ENCODE results near the gene ERCC2.

GRCh38 chr19:45352471-45352870, 17.9 kb downstream of the ERCC2 start:
- TF ChIP-seq, protein P1, sequence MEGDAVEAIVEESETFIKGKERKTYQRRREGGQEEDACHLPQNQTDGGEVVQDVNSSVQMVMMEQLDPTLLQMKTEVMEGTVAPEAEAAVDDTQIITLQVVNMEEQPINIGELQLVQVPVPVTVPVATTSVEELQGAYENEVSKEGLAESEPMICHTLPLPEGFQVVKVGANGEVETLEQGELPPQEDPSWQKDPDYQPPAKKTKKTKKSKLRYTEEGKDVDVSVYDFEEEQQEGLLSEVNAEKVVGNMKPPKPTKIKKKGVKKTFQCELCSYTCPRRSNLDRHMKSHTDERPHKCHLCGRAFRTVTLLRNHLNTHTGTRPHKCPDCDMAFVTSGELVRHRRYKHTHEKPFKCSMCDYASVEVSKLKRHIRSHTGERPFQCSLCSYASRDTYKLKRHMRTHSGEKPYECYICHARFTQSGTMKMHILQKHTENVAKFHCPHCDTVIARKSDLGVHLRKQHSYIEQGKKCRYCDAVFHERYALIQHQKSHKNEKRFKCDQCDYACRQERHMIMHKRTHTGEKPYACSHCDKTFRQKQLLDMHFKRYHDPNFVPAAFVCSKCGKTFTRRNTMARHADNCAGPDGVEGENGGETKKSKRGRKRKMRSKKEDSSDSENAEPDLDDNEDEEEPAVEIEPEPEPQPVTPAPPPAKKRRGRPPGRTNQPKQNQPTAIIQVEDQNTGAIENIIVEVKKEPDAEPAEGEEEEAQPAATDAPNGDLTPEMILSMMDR (IDR thresholded peaks at IDR 0.05), result no peak
- TF ChIP-seq POLR2A (IDR thresholded peaks at IDR 0.05), result no peak

All from tibial nerve (tissue), 3 donors.